Astrocyte of the spinal cord (primary cell): Measurements from ENCODE around the gene RBMS1.
"Not testable (repeated sequence)": the region's sequence is repeated elsewhere in the genome, so short reads cannot be mapped to it uniquely, and the experiment has no call there.

Experiments used
- DNase-seq: peaks from one replicate; pipeline ENCODE4 v3.0.0; 2011; ENCODE audit warnings: low read depth, low spot score
- H3K4me3 ChIP-seq: 2 replicates; pipeline ENCODE4 v1.5.1; 2011; ENCODE audit warnings: low read depth, mild to moderate bottlenecking, low read length, moderate library complexity
- CTCF ChIP-seq: IDR thresholded peaks from 2 replicates; pipeline ENCODE4 v1.5.1; 2012; ENCODE audit warnings: low read depth, mild to moderate bottlenecking, low read length, inconsistent platforms
- in situ Hi-C: cut with HindIII; loops from 2 replicates; pipeline ENCODE4 v1.10.0; 2017; ENCODE audit warnings: low sequenced_read_pairs

RBMS1 gene

DNA sequence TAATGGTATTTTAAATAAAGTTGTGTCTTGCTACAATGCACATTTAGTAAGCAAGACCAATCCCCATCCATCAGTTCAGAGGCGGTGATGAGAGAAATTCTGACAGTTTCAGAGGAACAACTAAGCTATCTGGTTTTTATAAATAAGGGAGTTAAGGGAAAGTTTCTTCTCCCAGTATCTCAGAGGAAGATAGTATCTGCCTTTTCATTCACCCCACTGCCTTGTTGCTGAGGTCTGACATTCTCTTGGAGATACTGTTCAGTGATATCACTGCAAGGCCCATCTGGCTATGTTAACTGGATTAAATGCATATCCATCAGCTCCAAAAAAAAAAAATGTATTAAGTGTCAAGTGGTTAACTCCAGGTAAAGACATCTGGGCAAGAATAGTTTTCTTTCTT is 47.9 kb downstream of the RBMS1 start:
- no peak overlapping the region for H3K4me3 ChIP-seq
- no peak for TF ChIP-seq CTCF
- in situ Hi-C loops, result no loop called here
- DNase-seq, result no peak

GRCh38 chr2:160442603-160443002 is 51.0 kb downstream of the RBMS1 start:
- no peak for TF ChIP-seq CTCF
- DNase-seq, result no peak
- in situ Hi-C loops, result no loop called here
- H3K4me3 ChIP-seq, result no peak overlapping the region

GRCh38 chr2:160440888-160441287 is 52.7 kb downstream of the RBMS1 start:
- H3K4me3 ChIP-seq, result no peak overlapping the region
- DNase-seq, result no peak
- no peak for TF ChIP-seq CTCF
- in situ Hi-C loops, result no loop called here

- H3K4me3 ChIP-seq, in situ Hi-C loops, DNase-seq: not testable (repeated sequence)
Measured at GRCh38 chr2:160439038-160439437, 54.6 kb downstream of the RBMS1 start.

DNA sequence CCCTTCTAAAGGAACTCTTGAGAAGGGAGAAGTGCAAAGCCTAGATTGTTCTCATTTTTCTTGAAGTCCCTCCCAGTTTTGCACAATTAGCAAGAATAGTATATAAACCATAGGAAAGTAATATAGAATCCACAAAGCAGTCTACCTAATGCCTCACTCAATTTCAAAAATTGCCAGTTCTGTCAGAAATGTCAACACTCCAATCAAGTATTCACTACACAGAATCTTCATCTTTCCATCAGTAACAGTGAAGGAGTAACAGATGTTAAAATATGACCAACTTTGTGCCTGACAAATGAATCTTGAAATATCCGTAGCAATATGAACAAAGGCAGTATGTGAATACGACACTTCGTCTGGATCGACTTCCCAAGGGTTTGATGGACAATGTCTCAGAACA is 56.3 kb downstream of the RBMS1 start:
- in situ Hi-C loops, result no loop called here
- no peak for TF ChIP-seq CTCF
- H3K4me3 ChIP-seq, result no peak overlapping the region
- no peak for DNase-seq

DNA sequence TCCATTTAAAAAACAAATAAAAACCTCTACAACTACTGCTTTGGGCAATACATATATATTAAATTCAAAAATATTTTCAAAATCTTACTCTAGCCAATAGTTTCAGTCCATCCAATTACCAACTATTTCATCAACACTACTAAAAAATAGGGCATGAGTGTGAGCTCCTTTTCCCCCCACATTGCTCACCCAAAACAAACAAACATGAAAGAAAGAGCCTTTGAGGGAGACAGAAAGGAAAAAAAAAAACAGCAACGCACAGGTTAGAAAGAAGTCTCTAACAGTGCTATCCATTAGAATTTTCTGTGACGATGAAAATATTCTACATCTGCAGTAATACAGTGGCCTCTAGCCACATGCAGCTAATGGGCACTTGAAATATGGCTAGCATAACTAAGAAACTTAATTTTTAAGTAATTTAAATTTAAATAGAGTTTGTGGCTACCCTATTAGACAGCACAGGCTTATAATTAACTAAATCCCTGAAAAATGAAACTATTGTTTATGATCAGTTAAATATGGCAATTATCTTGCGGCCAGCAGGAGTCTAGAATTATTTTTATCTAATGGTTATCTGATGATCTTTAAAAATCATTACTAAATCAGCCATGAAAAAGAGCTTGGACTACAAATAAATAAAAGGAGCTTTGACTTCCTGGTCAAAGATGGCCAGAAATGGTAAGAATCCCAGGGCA is 59.2 kb downstream of the RBMS1 start:
- no peak overlapping the region for H3K4me3 ChIP-seq
- TF ChIP-seq CTCF, result no peak
- in situ Hi-C loops, result no loop called here
- DNase-seq, result no peak

- DNase-seq, result no peak
- in situ Hi-C loops, result no loop called here
- H3K4me3 ChIP-seq, result no peak overlapping the region
- TF ChIP-seq CTCF, result no peak
Measured at GRCh38 chr2:160433466-160434140, 60.0 kb downstream of the RBMS1 start.
